Measurements from ENCODE around the gene ZXDC. TPM values are rescaled to one million over a fixed set of nuclear protein-coding genes. Genes with fewer than 3 reads are reported as not detected.

Gene ZXDC
- total RNA-seq, 8 experiments from 2014 or later = 15.1 to 32.0 (median 24.2) TPM

GRCh38 chr3:126399756-126400155 lies 75.9 kb downstream of the ZXDC start:
- H3K27ac ChIP-seq = no peak overlapping the region
- peaks cover 4 to 6% of the 10 kb centered on the region in 2 donors for H3K4me1 ChIP-seq (replicated peaks in 1 of 2)
- no peak overlapping the region for H3K4me3 ChIP-seq
- in situ Hi-C loops (cut with MboI; ENCODE audit: low pct_unique_long_range_greater_than_20kb in 2 of 9, low sequenced_read_pairs in 9 of 9, unreplicated experiment in 9 of 9) = loop anchor here in 7 of 9 experiments (25.0 kb wide), 2 partner anchors 162 to 262 kb away; no protein-coding TSS in a partner anchor
- ATAC-seq (replicated peaks in 6 of 8) = no peak
- 39 to 100% (median 82%) methylated on average over 2 to 4 of the region's 4 CpGs; no CpG with 5 or more reads in 5 of the 10 experiments for WGBS, 10 experiments

- Histone ChIP-seq H3K27ac (no peak overlapping the region), H3K4me1 (replicated peaks in 1 of 2) (peaks cover 7 to 10% of the 10 kb centered on the region in 2 donors), H3K4me3 (no peak overlapping the region)
- in situ Hi-C loops (cut with MboI; ENCODE audit: low pct_unique_long_range_greater_than_20kb in 2 of 9, low sequenced_read_pairs in 9 of 9, unreplicated experiment in 9 of 9) = loop anchor here in 7 of 9 experiments (25.0 kb wide), 2 partner anchors 162 to 262 kb away; no protein-coding TSS in a partner anchor
- 67 to 100% (median 100%) methylated on average over 1 of the region's 1 CpG; no CpG with 5 or more reads in 4 of the 10 experiments for WGBS, 10 experiments
- no peak for ATAC-seq (replicated peaks in 6 of 8)
These were observed 76.3 kb downstream of the ZXDC start for GRCh38 chr3:126399351-126399735.

GRCh38 chr3:126398423-126399350 lies 77.0 kb downstream of the ZXDC start:
- WGBS, 10 experiments = 67 to 100% (median 92%) methylated on average over 1 to 9 of the region's 14 CpGs; no CpG with 5 or more reads in 2 of the 10 experiments
- H3K4me1 ChIP-seq (replicated peaks in 1 of 2) = peaks cover 8 to 13% of the 10 kb centered on the region in 2 donors
- ATAC-seq (replicated peaks in 6 of 8) = no peak
- in situ Hi-C loops (cut with MboI; ENCODE audit: low pct_unique_long_range_greater_than_20kb in 2 of 9, low sequenced_read_pairs in 9 of 9, unreplicated experiment in 9 of 9) = loop anchor here in 7 of 9 experiments (25.0 kb wide), 2 partner anchors 161 to 261 kb away; no protein-coding TSS in a partner anchor
- H3K4me3 ChIP-seq = no peak overlapping the region
- H3K27ac ChIP-seq = no peak overlapping the region

- no peak overlapping the region for H3K4me3 ChIP-seq
- WGBS, 10 experiments = 47 to 100% (median 85%) methylated on average over 1 to 5 of the region's 13 CpGs; no CpG with 5 or more reads in 4 of the 10 experiments
- no peak overlapping the region for H3K27ac ChIP-seq
- H3K4me1 ChIP-seq (replicated peaks in 1 of 2) = peaks cover 8 to 13% of the 10 kb centered on the region in 2 donors
- no peak for ATAC-seq (replicated peaks in 6 of 8)
- in situ Hi-C loops (cut with MboI; ENCODE audit: low pct_unique_long_range_greater_than_20kb in 2 of 9, low sequenced_read_pairs in 9 of 9, unreplicated experiment in 9 of 9) = loop anchor here in 7 of 9 experiments (25.0 kb wide), 2 partner anchors 161 to 261 kb away; no protein-coding TSS in a partner anchor
These were observed 77.9 kb downstream of the ZXDC start for GRCh38 chr3:126397610-126398422.

GRCh38 chr3:126396536-126396935 lies 79.2 kb downstream of the ZXDC start:
- WGBS, 10 experiments = 35 to 100% (median 95%) methylated on average over 2 to 3 of the region's 5 CpGs; no CpG with 5 or more reads in 7 of the 10 experiments
- Histone ChIP-seq H3K4me3 (no peak overlapping the region), H3K27ac (no peak overlapping the region), H3K4me1 (replicated peaks in 1 of 2) (peaks cover 8 to 13% of the 10 kb centered on the region in 2 donors)
- in situ Hi-C loops (cut with MboI; ENCODE audit: low pct_unique_long_range_greater_than_20kb in 2 of 9, low sequenced_read_pairs in 9 of 9, unreplicated experiment in 9 of 9) = loop anchor here in 7 of 9 experiments (25.0 kb wide), 2 partner anchors 159 to 259 kb away; no protein-coding TSS in a partner anchor
- no peak for ATAC-seq (replicated peaks in 6 of 8)

GRCh38 chr3:126395846-126396513 lies 79.7 kb downstream of the ZXDC start:
- Histone ChIP-seq H3K4me1 (replicated peaks in 1 of 2) (peaks cover 8 to 13% of the 10 kb centered on the region in 2 donors), H3K27ac (no peak overlapping the region), H3K4me3 (no peak overlapping the region)
- no peak for ATAC-seq (replicated peaks in 6 of 8)
- in situ Hi-C loops (cut with MboI; ENCODE audit: low pct_unique_long_range_greater_than_20kb in 2 of 9, low sequenced_read_pairs in 9 of 9, unreplicated experiment in 9 of 9) = loop anchor here in 7 of 9 experiments (25.0 kb wide), 2 partner anchors 159 to 259 kb away; no protein-coding TSS in a partner anchor
- WGBS, 10 experiments = 83 to 100% (median 100%) methylated on average over 1 to 3 of the region's 6 CpGs; no CpG with 5 or more reads in 5 of the 10 experiments

GRCh38 chr3:126394977-126395321 lies 80.7 kb downstream of the ZXDC start:
- in situ Hi-C loops (cut with MboI; ENCODE audit: low pct_unique_long_range_greater_than_20kb in 2 of 9, low sequenced_read_pairs in 9 of 9, unreplicated experiment in 9 of 9) = loop anchor here in 8 of 9 experiments (5.0 to 25.0 kb wide), 3 partner anchors 148 to 258 kb away; no protein-coding TSS in a partner anchor
- peak; percentile 23 to 66 (median 62) for ATAC-seq (replicated peaks in 6 of 8)
- H3K27ac ChIP-seq = no peak overlapping the region
- H3K4me1 ChIP-seq (replicated peaks in 1 of 2) = peaks cover 8 to 13% of the 10 kb centered on the region in 2 donors
- peak overlapping the region in 4 of 5 donors; percentile 4 to 25 (median 16) for H3K4me3 ChIP-seq
- 44 to 100% (median 47%) methylated on average over 1 to 6 of the region's 30 CpGs; no CpG with 5 or more reads in 7 of the 10 experiments for WGBS, 10 experiments

- 40 to 93% (median 70%) methylated on average over 1 to 17 of the region's 43 CpGs; no CpG with 5 or more reads in 1 of the 10 experiments for WGBS, 10 experiments
- H3K4me1 ChIP-seq (replicated peaks in 1 of 2) = peaks cover 8 to 13% of the 10 kb centered on the region in 2 donors
- H3K4me3 ChIP-seq = peak within 1 kb of the TSS in 4 of 5 donors; percentile 4 to 25 (median 16)
- in situ Hi-C loops (cut with MboI; ENCODE audit: low pct_unique_long_range_greater_than_20kb in 2 of 9, low sequenced_read_pairs in 9 of 9, unreplicated experiment in 9 of 9) = loop anchor here in 8 of 9 experiments (5.0 to 25.0 kb wide), 3 partner anchors 147 to 257 kb away; no protein-coding TSS in a partner anchor
- peak; percentile 83 to 99 (median 97) for ATAC-seq (replicated peaks in 6 of 8)
- H3K27ac ChIP-seq = no peak within 1 kb of the TSS
These were observed 81.3 kb downstream of the ZXDC start, which contains the start of gene CFAP100 for GRCh38 chr3:126394179-126394976. Gene CFAP100, plus strand, starts transcription at chr3:126394909. Its CDS starts 1,092 bp downstream, at chr3:126396001.

GRCh38 chr3:126393563-126393962 lies 82.1 kb downstream of the ZXDC start:
- H3K27ac ChIP-seq = no peak overlapping the region
- no peak for ATAC-seq (replicated peaks in 6 of 8)
- H3K4me1 ChIP-seq (replicated peaks in 1 of 2) = peaks cover 8 to 18% of the 10 kb centered on the region in 2 donors
- H3K4me3 ChIP-seq = no peak overlapping the region
- 33 to 100% (median 93%) methylated on average over 1 to 4 of the region's 4 CpGs; no CpG with 5 or more reads in 4 of the 10 experiments for WGBS, 10 experiments
- in situ Hi-C loops (cut with MboI; ENCODE audit: low pct_unique_long_range_greater_than_20kb in 2 of 9, low sequenced_read_pairs in 9 of 9, unreplicated experiment in 9 of 9) = loop anchor here in 8 of 9 experiments (5.0 to 25.0 kb wide), 3 partner anchors 146 to 256 kb away; no protein-coding TSS in a partner anchor

GRCh38 chr3:126392246-126392645 lies 83.4 kb downstream of the ZXDC start:
- in situ Hi-C loops (cut with MboI; ENCODE audit: low pct_unique_long_range_greater_than_20kb in 2 of 9, low sequenced_read_pairs in 9 of 9, unreplicated experiment in 9 of 9) = loop anchor here in 8 of 9 experiments (5.0 to 25.0 kb wide), 3 partner anchors 145 to 255 kb away; no protein-coding TSS in a partner anchor
- Histone ChIP-seq H3K4me3 (no peak overlapping the region), H3K27ac (no peak overlapping the region), H3K4me1 (replicated peaks in 1 of 2) (peaks cover 8 to 18% of the 10 kb centered on the region in 2 donors)
- no peak for ATAC-seq (replicated peaks in 6 of 8)
- 19 to 93% (median 56%) methylated on average over 1 to 7 of the region's 12 CpGs; no CpG with 5 or more reads in 4 of the 10 experiments for WGBS, 10 experiments

GRCh38 chr3:126391631-126392030 lies 84.1 kb downstream of the ZXDC start:
- Histone ChIP-seq H3K4me3 (no peak overlapping the region), H3K4me1 (replicated peaks in 1 of 2) (peaks cover 8 to 18% of the 10 kb centered on the region in 2 donors), H3K27ac (no peak overlapping the region)
- 0 to 71% methylated on average over 1 of the region's 1 CpG; no CpG with 5 or more reads in 8 of the 10 experiments for WGBS, 10 experiments
- in situ Hi-C loops (cut with MboI; ENCODE audit: low pct_unique_long_range_greater_than_20kb in 2 of 9, low sequenced_read_pairs in 9 of 9, unreplicated experiment in 9 of 9) = loop anchor here in 8 of 9 experiments (5.0 to 25.0 kb wide), 3 partner anchors 144 to 254 kb away; no protein-coding TSS in a partner anchor
- ATAC-seq (replicated peaks in 6 of 8) = no peak

Data from motor neuron (in vitro differentiated cells).